HepG2 (cell line): ENCODE measurements around the gene UBR4. TPM values are rescaled to one million over a fixed set of nuclear protein-coding genes. Genes with fewer than 3 reads are reported as not detected.

Experiments used
- ARHGAP35 ChIP-seq: sonication (generic); formaldehyde crosslinking; IDR thresholded peaks from 2 replicates; pipeline ENCODE4 v1.9.0; 2022; ENCODE audit warnings: mild to moderate bottlenecking, inconsistent platforms, moderate library complexity, missing genetic modification reagents, borderline replicate concordance
- FOXA3 ChIP-seq: IDR thresholded peaks from 2 replicates; pipeline ENCODE4 v1.6.1; 2016; ENCODE audit warnings: missing genetic modification reagents, missing compliant biosample characterization
- GTF3A ChIP-seq: sonication (generic); formaldehyde crosslinking; conservative IDR thresholded peaks from 2 replicates; pipeline ENCODE4 v1.4.0; 2020; ENCODE audit warnings: mild to moderate bottlenecking, missing genetic modification reagents
- LCORL ChIP-seq, 2 experiments: fragments of 450-650 bp in 1 of 2; sonication (generic) in 1 of 2; formaldehyde crosslinking in 1 of 2; IDR thresholded peaks; 2 replicates each; pipeline versions ENCODE4 v1.5.0 to v1.6.1; 2017 to 2020; ENCODE audit warnings: antibody characterized with exemption in 1 of 2, missing genetic modification reagents in 1 of 2
- NFATC3 ChIP-seq: sonication (generic); formaldehyde crosslinking; IDR thresholded peaks from 2 replicates; pipeline ENCODE4 v1.5.1; 2020; ENCODE audit warnings: mild to moderate bottlenecking, missing genetic modification reagents
- ZSCAN12 ChIP-seq: sonication (generic); formaldehyde crosslinking; IDR thresholded peaks from 2 replicates; pipeline ENCODE4 v1.9.0; 2021; ENCODE audit warnings: mild to moderate bottlenecking, missing genetic modification reagents
- polyA plus RNA-seq, 8 experiments: library from polyadenylated mRNA; depleted of rRNA in 3 of 8; stranded (reverse) in 7 of 8; unstranded in 1 of 8; fragments of >200 nt; fragmentation: Illumina TruSeq in 4 of 8; extraction: Trizol in 4 of 8; gene quantifications; 2 replicates each; pipeline versions ENCODE4 v1.2.1 to v1.2.3, GENCODE V29; 2011 to 2016; ENCODE audit warnings: low read depth in 4 of 8, missing spikeins in 1 of 8, mixed read lengths in 1 of 8; ENCODE audit not compliant: insufficient read depth in 1 of 8
- total RNA-seq, 5 experiments: library from RNA; depleted of rRNA; stranded (reverse); fragments of >200 nt; fragmentation: Illumina TruSeq; extraction: Trizol; gene quantifications; 2 replicates each; pipeline ENCODE4 v1.2.3, GENCODE V29; 2016; ENCODE audit warnings: low read depth in 1 of 5
- TF ChIP-seq, protein P1 (sequence below): sonication (generic); formaldehyde crosslinking; IDR thresholded peaks from 2 replicates; pipeline ENCODE4 v1.8.0; 2023; ENCODE audit warnings: mild to moderate bottlenecking, missing genetic modification reagents
- TF ChIP-seq, protein P2 (sequence below): sonication (generic); formaldehyde crosslinking; IDR thresholded peaks from 2 replicates; pipeline ENCODE4 v1.4.0; 2020; ENCODE audit warnings: mild to moderate bottlenecking, missing genetic modification reagents, borderline replicate concordance

Gene UBR4
- total and polyA plus RNA-seq, 2 of the 13 experiments (the other 11 are each of a cell fraction or from before 2014, with no cell fraction given): 59.1 to 106 TPM

DNA sequence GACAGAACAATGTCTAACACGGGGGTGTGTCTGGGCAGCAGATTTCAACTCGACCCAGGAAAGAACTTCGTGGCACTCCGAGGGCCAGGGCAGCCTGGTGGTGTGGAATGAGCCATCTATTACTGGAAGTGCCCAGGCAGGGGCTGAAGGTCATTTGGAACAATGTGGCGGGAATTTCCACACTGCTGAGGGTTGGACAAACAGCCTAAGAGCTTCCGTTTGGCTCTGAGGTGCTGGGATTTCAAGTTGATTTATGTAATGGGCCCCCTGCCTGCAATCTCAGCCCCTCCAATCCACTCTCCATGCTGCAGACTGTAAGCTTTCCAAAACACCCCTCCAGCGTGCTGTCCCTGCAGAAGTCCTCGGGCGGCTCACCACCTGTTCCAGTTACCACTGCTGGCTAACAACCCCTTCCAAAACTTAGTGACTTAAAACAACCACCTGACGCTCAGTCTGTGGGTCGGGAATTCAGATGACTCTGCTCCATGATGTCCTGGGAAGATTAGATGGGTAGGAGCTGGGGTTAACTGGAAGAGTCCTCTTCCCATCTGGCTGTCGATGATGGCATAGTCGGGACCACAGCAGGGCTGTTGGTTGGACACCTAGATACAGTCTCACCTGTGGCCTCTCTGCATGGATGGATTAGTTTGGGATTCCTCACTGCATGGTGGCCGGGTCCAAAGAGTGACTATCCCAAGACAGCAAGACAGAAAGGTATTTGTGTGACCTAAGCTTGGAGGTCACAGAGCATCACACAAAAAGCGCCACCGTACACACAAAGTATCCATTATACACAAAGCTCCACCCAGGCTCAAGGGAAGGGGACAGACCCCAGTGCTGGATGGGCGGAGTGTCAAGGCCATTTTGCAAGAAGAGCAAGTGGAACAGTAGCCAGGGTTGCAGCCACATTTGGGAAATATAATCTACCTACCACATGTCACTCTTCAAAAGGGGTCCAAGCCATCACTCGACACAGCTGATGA is 163.9 kb downstream of the UBR4 start (continued):
- TF ChIP-seq, protein P1, sequence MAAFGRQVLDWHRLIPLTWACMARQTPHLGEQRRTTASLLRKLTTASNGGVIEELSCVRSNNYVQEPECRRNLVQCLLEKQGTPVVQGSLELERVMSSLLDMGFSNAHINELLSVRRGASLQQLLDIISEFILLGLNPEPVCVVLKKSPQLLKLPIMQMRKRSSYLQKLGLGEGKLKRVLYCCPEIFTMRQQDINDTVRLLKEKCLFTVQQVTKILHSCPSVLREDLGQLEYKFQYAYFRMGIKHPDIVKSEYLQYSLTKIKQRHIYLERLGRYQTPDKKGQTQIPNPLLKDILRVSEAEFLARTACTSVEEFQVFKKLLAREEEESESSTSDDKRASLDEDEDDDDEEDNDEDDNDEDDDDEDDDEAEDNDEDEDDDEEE: no peak
- TF ChIP-seq ARHGAP35 (no peak), GTF3A (CRISPR knock-in tag) (no peak), ZSCAN12 (CRISPR knock-in tag) (0 out of 2 replicates have a peak, but pooled peaks have one; percentile 34), LCORL (IDR thresholded peaks at IDR 0.05) (no peak), LCORL (CRISPR knock-in tag; IDR thresholded peaks at IDR 0.05) (peak; percentile 84), NFATC3 (no peak), FOXA3 (peak; percentile 56)
- TF ChIP-seq, protein P2, sequence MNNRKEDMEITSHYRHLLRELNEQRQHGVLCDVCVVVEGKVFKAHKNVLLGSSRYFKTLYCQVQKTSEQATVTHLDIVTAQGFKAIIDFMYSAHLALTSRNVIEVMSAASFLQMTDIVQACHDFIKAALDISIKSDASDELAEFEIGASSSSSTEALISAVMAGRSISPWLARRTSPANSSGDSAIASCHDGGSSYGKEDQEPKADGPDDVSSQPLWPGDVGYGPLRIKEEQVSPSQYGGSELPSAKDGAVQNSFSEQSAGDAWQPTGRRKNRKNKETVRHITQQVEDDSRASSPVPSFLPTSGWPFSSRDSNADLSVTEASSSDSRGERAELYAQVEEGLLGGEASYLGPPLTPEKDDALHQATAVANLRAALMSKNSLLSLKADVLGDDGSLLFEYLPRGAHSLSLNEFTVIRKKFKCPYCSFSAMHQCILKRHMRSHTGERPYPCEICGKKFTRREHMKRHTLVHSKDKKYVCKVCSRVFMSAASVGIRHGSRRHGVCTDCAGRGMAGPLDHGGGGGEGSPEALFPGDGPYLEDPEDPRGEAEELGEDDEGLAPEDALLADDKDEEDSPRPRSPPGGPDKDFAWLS (CRISPR knock-in tag): peak; percentile 92; the same call in 1 of the 2 replicates
